Fibroblast of mammary gland (primary cell): Measurements from ENCODE around the gene EPHB2.
"Not testable (repeated sequence)": the region's sequence is repeated elsewhere in the genome, so short reads cannot be mapped to it uniquely, and the experiment has no call there.

Source experiments
- DNase-seq: peaks from one replicate; pipeline ENCODE4 v3.0.0-alpha.2; 2010; ENCODE audit warnings: low read depth
- H3K4me3 ChIP-seq: 2 replicates; pipeline ENCODE4 v1.5.1; 2011; ENCODE audit warnings: low read depth, mild to moderate bottlenecking, low read length, moderate library complexity; ENCODE audit not compliant: control insufficient read depth
- CTCF ChIP-seq: conservative IDR thresholded peaks from 2 replicates; pipeline ENCODE4 v1.5.1; 2011; ENCODE audit warnings: low read depth, low read length, inconsistent platforms; ENCODE audit not compliant: control insufficient read depth, insufficient read depth

Gene EPHB2

DNA sequence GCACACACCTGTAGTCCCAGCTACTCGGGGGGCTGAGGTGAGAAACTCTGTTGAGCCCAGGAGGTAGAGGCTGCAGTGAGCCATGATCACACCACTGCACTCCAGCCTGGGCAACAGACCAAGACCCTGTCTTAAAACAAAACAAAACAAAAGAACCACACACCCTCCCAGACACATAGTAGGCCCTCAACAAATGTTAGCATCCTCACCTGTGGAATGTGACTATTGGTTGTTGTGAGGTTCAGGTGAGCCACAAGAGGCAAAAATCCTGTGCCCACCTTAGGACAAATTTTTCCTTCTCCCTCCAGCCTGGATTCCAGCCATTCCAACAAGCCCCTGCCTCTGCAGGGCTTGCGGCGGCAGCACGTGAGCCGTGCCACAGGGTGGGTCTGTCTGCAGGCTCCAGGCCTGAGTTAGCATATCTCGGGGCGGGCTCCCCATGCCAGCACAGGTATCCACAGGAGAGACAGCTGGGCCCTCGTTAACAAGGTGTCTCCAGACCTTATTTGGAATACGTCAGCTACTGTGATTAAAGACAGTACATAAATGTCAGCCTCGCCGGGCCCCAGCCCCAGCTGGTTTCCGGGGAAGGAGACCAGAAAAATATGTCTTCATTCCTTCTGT, 40.2 kb upstream of the EPHB2 start:
- no peak for TF ChIP-seq CTCF
- no peak overlapping the region for H3K4me3 ChIP-seq
- DNase-seq, result no peak

- H3K4me3 ChIP-seq, result no peak overlapping the region
- no peak for DNase-seq
- TF ChIP-seq CTCF, result no peak
Measured at GRCh38 chr1:22671999-22672398, 38.6 kb upstream of the EPHB2 start.

GRCh38 chr1:22673486-22674409, 36.9 kb upstream of the EPHB2 start:
- DNase-seq, result peak; percentile 62
- no peak overlapping the region for H3K4me3 ChIP-seq
- TF ChIP-seq CTCF, result peak; percentile 88

GRCh38 chr1:22674410-22674749, 36.3 kb upstream of the EPHB2 start:
- TF ChIP-seq CTCF, result no peak
- no peak overlapping the region for H3K4me3 ChIP-seq
- DNase-seq, result no peak

DNA sequence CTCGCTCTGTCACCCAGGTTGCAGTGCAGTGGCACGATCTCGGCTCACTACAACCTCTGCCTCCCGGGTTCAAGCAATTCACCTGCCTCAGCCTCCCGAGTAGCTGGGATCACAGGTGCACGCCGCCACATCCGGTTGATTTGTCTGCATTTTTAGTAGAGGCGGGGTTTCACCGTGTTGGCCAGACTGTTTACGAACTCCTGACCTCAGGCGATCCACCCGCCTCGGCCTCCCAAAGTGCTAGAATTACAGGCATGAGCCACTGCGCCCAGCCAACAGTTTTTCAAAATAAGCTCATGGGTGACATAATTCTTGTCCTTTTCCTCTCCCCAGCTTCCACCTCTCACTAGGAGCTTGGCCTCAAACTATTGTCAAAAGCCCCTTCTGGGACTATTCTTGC, 34.5 kb upstream of the EPHB2 start:
- H3K4me3 ChIP-seq, DNase-seq: not testable (repeated sequence)

DNA sequence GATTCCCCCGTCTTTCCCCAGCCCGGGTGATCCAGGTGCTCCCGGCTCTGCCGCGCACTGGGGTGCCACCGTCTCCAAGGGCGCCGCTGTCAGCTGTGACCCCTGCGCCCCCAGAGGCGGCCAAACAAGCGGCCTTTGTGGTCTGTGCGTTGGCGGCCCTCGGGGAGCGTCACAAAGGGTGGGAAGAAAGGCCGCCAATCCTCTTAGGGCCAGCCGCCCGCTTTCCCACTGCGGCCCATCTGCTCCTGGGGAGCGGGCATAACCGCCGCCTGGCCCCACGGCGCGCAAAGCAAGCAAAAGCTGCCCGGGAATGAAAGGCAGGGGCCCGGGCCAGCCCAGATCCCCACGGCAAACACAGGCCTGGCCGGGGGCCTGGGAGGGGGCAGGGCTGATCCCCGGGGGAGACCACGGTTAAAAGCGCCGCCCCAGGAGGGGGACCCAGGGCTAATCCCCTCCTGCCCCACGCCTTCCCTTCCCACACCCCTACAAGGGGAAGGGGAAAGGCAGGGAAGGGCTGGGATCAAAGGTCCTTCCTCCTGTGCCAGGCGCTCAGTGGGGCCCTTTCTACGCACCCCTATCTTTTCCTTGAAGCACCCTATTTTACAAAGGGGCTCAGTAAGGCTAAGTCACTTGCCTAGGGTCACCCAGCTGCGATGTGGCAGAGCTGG, 33.6 kb upstream of the EPHB2 start:
- no peak for DNase-seq

More for the DNA sequence above, 33.6 kb upstream of the EPHB2 start:
- TF ChIP-seq CTCF, result no peak
- H3K4me3 ChIP-seq, result no peak overlapping the region
